GM23248 (cell line): ENCODE results near the gene USP12. TPM values are rescaled to one million over a fixed set of nuclear protein-coding genes. Genes with fewer than 3 reads are reported as not detected.

Experiments
- DNase-seq: peaks from one replicate; pipeline ENCODE4 v3.0.0-alpha.2; 2015
- H2AFZ ChIP-seq: fragments of 200-600 bp; sonication (generic); 2 replicates; pipeline ENCODE4 v1.6.1; 2016; ENCODE audit warnings: antibody characterized with exemption
- H3F3A ChIP-seq: fragments of 200-600 bp; sonication (generic); 2 replicates; pipeline ENCODE4 v1.6.1; 2016; ENCODE audit warnings: mild to moderate bottlenecking, antibody characterized with exemption, mixed run types; ENCODE audit not compliant: insufficient read depth
- H3K27ac ChIP-seq: fragments of 200-600 bp; sonication (generic); 2 replicates; pipeline ENCODE4 v1.5.1; 2016; ENCODE audit warnings: mild to moderate bottlenecking
- H3K27me3 ChIP-seq: fragments of 200-600 bp; sonication (generic); replicated peaks from 2 replicates; pipeline ENCODE4 v1.6.1; 2016; ENCODE audit warnings: mild to moderate bottlenecking; ENCODE audit not compliant: insufficient read depth
- H3K36me3 ChIP-seq: fragments of 200-600 bp; sonication (generic); 2 replicates; pipeline ENCODE4 v1.6.1; 2016; ENCODE audit warnings: low read depth, mild to moderate bottlenecking
- H3K4me1 ChIP-seq: fragments of 200-600 bp; sonication (generic); 2 replicates; pipeline ENCODE4 v1.6.1; 2016; ENCODE audit warnings: mild to moderate bottlenecking; ENCODE audit not compliant: insufficient read depth
- H3K4me2 ChIP-seq: fragments of 200-600 bp; sonication (generic); one replicate; pipeline ENCODE4 v1.6.1; 2016; ENCODE audit warnings: mild to moderate bottlenecking; ENCODE audit not compliant: unreplicated experiment
- H3K4me3 ChIP-seq: fragments of 200-600 bp; sonication (generic); 2 replicates; pipeline ENCODE4 v1.5.1; 2016; ENCODE audit warnings: mild to moderate bottlenecking
- H3K79me2 ChIP-seq: fragments of 200-600 bp; sonication (generic); 2 replicates; pipeline ENCODE4 v1.6.1; 2016; ENCODE audit warnings: mild to moderate bottlenecking; ENCODE audit not compliant: insufficient read depth
- H3K9ac ChIP-seq: fragments of 200-600 bp; sonication (generic); 2 replicates; pipeline ENCODE4 v1.6.1; 2016; ENCODE audit warnings: mild to moderate bottlenecking
- H3K9me2 ChIP-seq: fragments of 200-600 bp; sonication (generic); 2 replicates; pipeline ENCODE4 v1.6.1; 2016; ENCODE audit warnings: mixed run types, mild to moderate bottlenecking, moderate library complexity; ENCODE audit not compliant: insufficient read depth
- H3K9me3 ChIP-seq: fragments of 200-600 bp; sonication (generic); one replicate; pipeline ENCODE4 v1.6.1; 2017; ENCODE audit warnings: low read depth
- H4K20me1 ChIP-seq: fragments of 200-600 bp; sonication (generic); 2 replicates; pipeline ENCODE4 v1.6.0; 2016; ENCODE audit not compliant: insufficient read depth
- EZH2 ChIP-seq: fragments of 200-600 bp; sonication (generic); IDR thresholded peaks from 2 replicates; pipeline ENCODE4 v1.6.1; 2018; ENCODE audit warnings: antibody characterized with exemption, mild to moderate bottlenecking; ENCODE audit not compliant: insufficient read depth, poor library complexity, severe bottlenecking
- EZH2phosphoT487 ChIP-seq: fragments of 200-600 bp; sonication (generic); IDR thresholded peaks from 2 replicates; pipeline ENCODE4 v1.6.1; 2018; ENCODE audit warnings: antibody characterized with exemption, moderate library complexity, mild to moderate bottlenecking, low read depth; ENCODE audit not compliant: insufficient read depth
- WGBS, 2 experiments: methylation state at CpG; one replicate each; pipeline ENCODE4 v1.1.6; 2015 to 2017; ENCODE audit warnings: low lambda C conversion rate in 2 of 2, low coverage in 1 of 2; ENCODE audit errors: missing lambda C conversion rate in 2 of 2; 5-methylcytosine and 5-hydroxymethylcytosine counted together
- in situ Hi-C: fragments of 300-500 bp; cut with MboI; formaldehyde crosslinking; loops from 2 replicates; pipeline ENCODE4 v1.15.0; 2020
- polyA plus RNA-seq: library from polyadenylated mRNA; unstranded; fragments of >200 nt; fragmentation: Nextera tagmentation; extraction: Ambion mirVana; gene quantifications from 2 replicates; pipeline ENCODE4 v1.2.1, GENCODE V29; 2016
- total RNA-seq: library from RNA; depleted of rRNA; stranded (reverse); fragments of >200 nt; shearing (Covaris generic); gene quantifications from 2 replicates; pipeline ENCODE4 v1.2.3, GENCODE V29; 2014

Gene USP12
- total and polyA plus RNA-seq, 2 experiments from 2014 or later = 16.0 to 18.9 TPM

- Histone ChIP-seq H3K4me3 (no peak overlapping the region), H2AFZ (no peak overlapping the region), H3K9me3 (no peaks in the 10 kb centered on the region), H3K36me3 (peaks cover 12% of the 10 kb centered on the region; the same call in 1 of the 2 replicates), H4K20me1 (no peaks in the 10 kb centered on the region), H3K79me2 (peaks cover 97% of the 10 kb centered on the region), H3K4me2 (no peak overlapping the region), H3K9ac (no peak overlapping the region), H3K27me3 (no peaks in the 10 kb centered on the region), H3K9me2 (no peaks in the 10 kb centered on the region), H3F3A (no peaks in the 10 kb centered on the region), H3K27ac (no peak overlapping the region), H3K4me1 (no peaks in the 10 kb centered on the region)
- TF ChIP-seq EZH2 (no peak), EZH2phosphoT487 (no peak)
- DNase-seq = no peak
- in situ Hi-C loops = no loop called here
- 89 to 100% methylated on average over 1 of the region's 1 CpG for WGBS, 2 experiments
Observed at GRCh38 chr13:27101289-27101688, 70.3 kb downstream of the USP12 start.

GRCh38 chr13:27097691-27098090 is 73.9 kb downstream of the USP12 start:
- Histone ChIP-seq H3K9me3 (no peaks in the 10 kb centered on the region), H3K36me3 (peaks cover 10% of the 10 kb centered on the region)
- in situ Hi-C loops = no loop called here

DNA sequence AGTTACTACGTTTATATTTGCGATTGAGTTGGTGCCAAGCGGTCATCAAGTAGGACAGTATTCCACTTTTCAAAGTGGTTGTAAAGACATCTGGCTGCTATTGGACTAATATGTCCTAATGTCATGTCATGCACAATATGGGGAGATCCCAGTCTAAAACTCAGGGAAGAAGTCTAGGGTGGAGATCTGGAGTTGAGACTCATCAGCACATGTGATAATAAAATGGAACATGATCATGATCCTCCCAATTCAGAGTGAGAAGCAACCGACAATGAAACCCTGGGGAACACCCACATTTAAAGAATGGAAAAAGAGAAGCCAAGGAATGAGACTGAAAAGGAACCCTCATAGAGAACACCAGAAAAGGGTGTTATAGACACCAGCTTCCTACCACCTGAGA is 80.2 kb downstream of the USP12 start:
- no peaks in the 10 kb centered on the region for H3K4me1 ChIP-seq
- WGBS, 2 experiments = 82 to 89% methylated on average over 4 of the region's 4 CpGs
- H4K20me1 ChIP-seq = no peaks in the 10 kb centered on the region
- in situ Hi-C loops = no loop called here
- H3K4me2 ChIP-seq = no peak overlapping the region
- H3K27me3 ChIP-seq = no peaks in the 10 kb centered on the region
- H3K36me3 ChIP-seq = peaks cover 15% of the 10 kb centered on the region
- no peak overlapping the region for H2AFZ ChIP-seq
- H3K9ac ChIP-seq = no peak overlapping the region
- peaks cover 69% of the 10 kb centered on the region for H3K79me2 ChIP-seq
- no peak for TF ChIP-seq EZH2phosphoT487
- no peak for TF ChIP-seq EZH2
- 0 out of 2 replicates have a peak, but pooled peaks cover 6% of the 10 kb centered on the region for H3F3A ChIP-seq
- H3K27ac ChIP-seq = no peak overlapping the region
- no peak overlapping the region for H3K4me3 ChIP-seq
- DNase-seq = no peak
- H3K9me2 ChIP-seq = no peaks in the 10 kb centered on the region
- H3K9me3 ChIP-seq = no peaks in the 10 kb centered on the region

More at GRCh38 chr13:27097691-27098090, 73.9 kb downstream of the USP12 start:
- H3K9ac ChIP-seq = no peak overlapping the region
- no peaks in the 10 kb centered on the region for H3K9me2 ChIP-seq
- no peaks in the 10 kb centered on the region for H3K27me3 ChIP-seq
- no peak overlapping the region for H3K4me2 ChIP-seq
- H3K4me1 ChIP-seq = no peaks in the 10 kb centered on the region
- no peak for TF ChIP-seq EZH2
- no peak for TF ChIP-seq EZH2phosphoT487
- no peaks in the 10 kb centered on the region for H4K20me1 ChIP-seq
- no peak for DNase-seq
- no peaks in the 10 kb centered on the region for H3F3A ChIP-seq
- no peak overlapping the region for H3K27ac ChIP-seq
- H3K79me2 ChIP-seq = peaks cover 88% of the 10 kb centered on the region
- no peak overlapping the region for H3K4me3 ChIP-seq
- no peak overlapping the region for H2AFZ ChIP-seq

DNA sequence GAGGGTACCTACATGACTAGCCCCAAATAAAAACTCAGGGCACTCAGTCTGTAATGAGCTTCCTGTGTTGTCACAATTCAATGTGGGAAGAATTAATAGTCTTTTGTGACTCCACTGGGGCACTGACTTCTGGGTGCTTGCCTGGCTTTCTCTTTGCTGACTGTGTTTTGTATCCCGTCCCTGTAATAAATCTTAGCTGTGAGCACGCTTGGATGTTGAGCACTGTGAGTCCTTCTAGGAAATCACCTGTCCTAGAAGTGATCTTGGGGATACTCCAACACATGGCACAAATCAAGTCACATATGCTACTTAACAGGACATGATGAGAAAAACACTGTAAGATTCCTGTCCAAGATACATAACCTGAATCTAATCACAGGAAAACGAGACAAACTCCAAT is 83.0 kb downstream of the USP12 start:
- in situ Hi-C loops = no loop called here
- Histone ChIP-seq H2AFZ (no peak overlapping the region), H3K9ac (no peak overlapping the region), H3F3A (0 out of 2 replicates have a peak, but pooled peaks cover 6% of the 10 kb centered on the region), H3K36me3 (peaks cover 20% of the 10 kb centered on the region), H3K4me2 (no peak overlapping the region), H3K4me1 (no peaks in the 10 kb centered on the region), H4K20me1 (no peaks in the 10 kb centered on the region), H3K9me3 (no peaks in the 10 kb centered on the region), H3K27me3 (no peaks in the 10 kb centered on the region), H3K4me3 (no peak overlapping the region), H3K79me2 (peaks cover 51% of the 10 kb centered on the region), H3K9me2 (no peaks in the 10 kb centered on the region), H3K27ac (no peak overlapping the region)
- 48 to 59% methylated on average over 3 of the region's 3 CpGs for WGBS, 2 experiments
- no peak for DNase-seq
- TF ChIP-seq EZH2phosphoT487 (no peak), EZH2 (no peak)

- H3K27me3 ChIP-seq = no peaks in the 10 kb centered on the region
- no peaks in the 10 kb centered on the region for H3K9me3 ChIP-seq
- H3K9me2 ChIP-seq = no peaks in the 10 kb centered on the region
- in situ Hi-C loops = no loop called here
- no peak overlapping the region for H3K4me3 ChIP-seq
- H2AFZ ChIP-seq = no peak overlapping the region
- TF ChIP-seq EZH2 (no peak), EZH2phosphoT487 (no peak)
- no peak overlapping the region for H3K4me2 ChIP-seq
- H3K27ac ChIP-seq = no peak overlapping the region
- peaks cover 32% of the 10 kb centered on the region for H3K79me2 ChIP-seq
- 0 out of 2 replicates have a peak, but pooled peaks cover 9% of the 10 kb centered on the region for H3F3A ChIP-seq
- no peak for DNase-seq
- no peaks in the 10 kb centered on the region for H4K20me1 ChIP-seq
- H3K9ac ChIP-seq = no peak overlapping the region
- H3K4me1 ChIP-seq = no peaks in the 10 kb centered on the region
- peaks cover 20% of the 10 kb centered on the region for H3K36me3 ChIP-seq
- 93 to 94% methylated on average over 6 of the region's 6 CpGs for WGBS, 2 experiments
Observed at GRCh38 chr13:27086599-27087265, 84.9 kb downstream of the USP12 start.
